ENCODE measurements around the gene OIT3. TPM values are rescaled to one million over a fixed set of nuclear protein-coding genes. Genes with fewer than 3 reads are reported as not detected.

OIT3 gene
- total RNA-seq, 1 experiment from 2014 or later, result not detected

DNA sequence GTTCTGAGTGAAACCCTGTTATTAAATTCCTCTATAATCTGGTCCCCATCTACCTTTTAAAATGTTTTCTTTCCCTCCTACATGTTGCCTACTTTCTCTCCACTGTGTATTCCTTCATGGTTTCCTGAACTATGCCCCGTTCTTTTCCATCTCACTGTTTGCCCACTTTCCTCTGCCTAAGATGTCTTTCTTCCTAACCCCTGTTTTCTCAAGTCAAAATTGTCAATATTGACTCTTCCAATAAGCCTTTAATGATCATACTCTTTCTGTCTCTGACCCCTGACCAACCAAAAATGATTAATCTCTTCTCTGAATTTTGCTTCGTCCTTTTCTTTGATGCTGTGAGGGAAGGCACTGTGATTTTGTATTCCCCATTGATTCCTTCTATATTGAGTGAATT, 30.6 kb upstream of the OIT3 start:
- TF ChIP-seq, protein P1, sequence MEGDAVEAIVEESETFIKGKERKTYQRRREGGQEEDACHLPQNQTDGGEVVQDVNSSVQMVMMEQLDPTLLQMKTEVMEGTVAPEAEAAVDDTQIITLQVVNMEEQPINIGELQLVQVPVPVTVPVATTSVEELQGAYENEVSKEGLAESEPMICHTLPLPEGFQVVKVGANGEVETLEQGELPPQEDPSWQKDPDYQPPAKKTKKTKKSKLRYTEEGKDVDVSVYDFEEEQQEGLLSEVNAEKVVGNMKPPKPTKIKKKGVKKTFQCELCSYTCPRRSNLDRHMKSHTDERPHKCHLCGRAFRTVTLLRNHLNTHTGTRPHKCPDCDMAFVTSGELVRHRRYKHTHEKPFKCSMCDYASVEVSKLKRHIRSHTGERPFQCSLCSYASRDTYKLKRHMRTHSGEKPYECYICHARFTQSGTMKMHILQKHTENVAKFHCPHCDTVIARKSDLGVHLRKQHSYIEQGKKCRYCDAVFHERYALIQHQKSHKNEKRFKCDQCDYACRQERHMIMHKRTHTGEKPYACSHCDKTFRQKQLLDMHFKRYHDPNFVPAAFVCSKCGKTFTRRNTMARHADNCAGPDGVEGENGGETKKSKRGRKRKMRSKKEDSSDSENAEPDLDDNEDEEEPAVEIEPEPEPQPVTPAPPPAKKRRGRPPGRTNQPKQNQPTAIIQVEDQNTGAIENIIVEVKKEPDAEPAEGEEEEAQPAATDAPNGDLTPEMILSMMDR (IDR thresholded peaks at IDR 0.05), result no peak
- TF ChIP-seq TCF7L2 (IDR thresholded peaks at IDR 0.05; ENCODE audit: low read depth, low read length) (no peak), POLR2AphosphoS5 (IDR thresholded peaks at IDR 0.05; ENCODE audit: low read depth, low read length) (no peak), SIN3A (IDR thresholded peaks at IDR 0.05; ENCODE audit: borderline replicate concordance, insufficient read depth, low read depth, low read length) (no peak)
- TF ChIP-seq, protein P2, sequence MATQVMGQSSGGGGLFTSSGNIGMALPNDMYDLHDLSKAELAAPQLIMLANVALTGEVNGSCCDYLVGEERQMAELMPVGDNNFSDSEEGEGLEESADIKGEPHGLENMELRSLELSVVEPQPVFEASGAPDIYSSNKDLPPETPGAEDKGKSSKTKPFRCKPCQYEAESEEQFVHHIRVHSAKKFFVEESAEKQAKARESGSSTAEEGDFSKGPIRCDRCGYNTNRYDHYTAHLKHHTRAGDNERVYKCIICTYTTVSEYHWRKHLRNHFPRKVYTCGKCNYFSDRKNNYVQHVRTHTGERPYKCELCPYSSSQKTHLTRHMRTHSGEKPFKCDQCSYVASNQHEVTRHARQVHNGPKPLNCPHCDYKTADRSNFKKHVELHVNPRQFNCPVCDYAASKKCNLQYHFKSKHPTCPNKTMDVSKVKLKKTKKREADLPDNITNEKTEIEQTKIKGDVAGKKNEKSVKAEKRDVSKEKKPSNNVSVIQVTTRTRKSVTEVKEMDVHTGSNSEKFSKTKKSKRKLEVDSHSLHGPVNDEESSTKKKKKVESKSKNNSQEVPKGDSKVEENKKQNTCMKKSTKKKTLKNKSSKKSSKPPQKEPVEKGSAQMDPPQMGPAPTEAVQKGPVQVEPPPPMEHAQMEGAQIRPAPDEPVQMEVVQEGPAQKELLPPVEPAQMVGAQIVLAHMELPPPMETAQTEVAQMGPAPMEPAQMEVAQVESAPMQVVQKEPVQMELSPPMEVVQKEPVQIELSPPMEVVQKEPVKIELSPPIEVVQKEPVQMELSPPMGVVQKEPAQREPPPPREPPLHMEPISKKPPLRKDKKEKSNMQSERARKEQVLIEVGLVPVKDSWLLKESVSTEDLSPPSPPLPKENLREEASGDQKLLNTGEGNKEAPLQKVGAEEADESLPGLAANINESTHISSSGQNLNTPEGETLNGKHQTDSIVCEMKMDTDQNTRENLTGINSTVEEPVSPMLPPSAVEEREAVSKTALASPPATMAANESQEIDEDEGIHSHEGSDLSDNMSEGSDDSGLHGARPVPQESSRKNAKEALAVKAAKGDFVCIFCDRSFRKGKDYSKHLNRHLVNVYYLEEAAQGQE (IDR thresholded peaks at IDR 0.05; ENCODE audit: insufficient read depth in 1 of 2, low read depth in 2 of 2, low read length in 1 of 2), result no peak
- H3K4me1 ChIP-seq (ENCODE audit: control insufficient read depth, insufficient read depth, low read length), result no peaks in the 10 kb centered on the region
- intact Hi-C loops (cut with micrococcal nuclease; ENCODE audit: unreplicated experiment), result no loop called here
- POLR2A ChIA-PET, result no interaction called here
- H3K27ac ChIP-seq (ENCODE audit: low read length), result no peak overlapping the region
- H3K36me3 ChIP-seq (ENCODE audit: control insufficient read depth, insufficient read depth, low read length), result no peaks in the 10 kb centered on the region
- ATAC-seq (no peak), DNase-seq (ENCODE audit: low read depth, low spot score) (no peak)
- in situ Hi-C loops (cut with HindIII; ENCODE audit: low pct_unique_long_range_greater_than_20kb, low sequenced_read_pairs), result no loop called here
- no TSS peak for BruUV-seq (replicated peaks)
- no peaks in the 10 kb centered on the region for H3K9me3 ChIP-seq (ENCODE audit: control insufficient read depth, insufficient read depth, low read depth, low read length)
- no peak overlapping the region for H3K4me3 ChIP-seq (ENCODE audit: low read depth in 2 of 2, low read length in 2 of 2)
- CTCF ChIA-PET, result no interaction called here
- no peaks in the 10 kb centered on the region for H3K27me3 ChIP-seq (ENCODE audit: control insufficient read depth, insufficient read depth, low read length)

DNA sequence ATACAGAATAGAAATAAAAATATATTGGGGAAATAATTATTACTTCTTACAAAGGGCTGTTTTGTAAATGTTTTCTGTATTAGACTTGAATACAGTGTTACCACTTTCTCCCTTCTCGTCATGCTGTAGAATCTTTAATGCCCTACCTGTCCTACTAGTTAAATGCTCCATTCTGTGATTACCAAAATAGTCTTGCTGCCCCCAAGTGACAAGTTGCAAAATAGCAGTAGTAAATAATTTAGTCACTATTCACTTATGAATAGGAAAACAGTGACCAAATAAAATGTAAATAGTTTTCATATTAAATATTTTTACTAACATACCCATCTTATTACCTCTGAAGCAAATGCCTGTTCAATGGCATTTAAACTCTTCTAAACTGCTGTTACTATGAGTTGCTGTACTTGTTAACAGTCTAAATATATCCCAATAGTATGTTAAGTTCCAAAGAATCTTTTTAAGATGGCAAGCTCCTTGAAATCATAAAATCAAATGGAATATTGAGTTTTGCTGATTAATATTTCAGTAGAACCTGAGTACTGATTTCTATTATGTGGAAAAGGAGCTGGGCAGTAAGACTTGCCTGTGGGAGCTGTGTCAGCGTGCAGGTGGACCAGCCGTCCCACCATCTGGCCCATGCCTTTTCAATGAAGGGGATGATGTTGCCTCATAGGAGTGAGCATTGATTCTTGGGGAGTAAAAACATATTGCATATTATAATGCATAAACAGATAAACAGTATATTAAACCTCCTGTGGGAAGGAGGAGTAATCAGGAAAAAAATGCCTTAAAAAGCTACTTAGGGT, 18.1 kb upstream of the OIT3 start:
- 0 out of 2 replicates have a peak, but pooled peaks have one; percentile 58 for ATAC-seq
- H3K9me3 ChIP-seq (ENCODE audit: control insufficient read depth, insufficient read depth, low read depth, low read length), result no peaks in the 10 kb centered on the region; the same call in 1 of the 2 replicates
- intact Hi-C loops (cut with micrococcal nuclease; ENCODE audit: unreplicated experiment) (loop anchor here (2.0 kb wide), 1 partner anchor 511 kb away; no protein-coding TSS in a partner anchor), in situ Hi-C loops (cut with HindIII; ENCODE audit: low pct_unique_long_range_greater_than_20kb, low sequenced_read_pairs) (no loop called here)
- H3K36me3 ChIP-seq (ENCODE audit: control insufficient read depth, insufficient read depth, low read length), result no peaks in the 10 kb centered on the region
- ChIA-PET CTCF (interaction anchor here (1.0 kb wide), 1 partner anchor 511 kb away, joined by 5 read pairs; no protein-coding TSS in a partner anchor), POLR2A (no interaction called here)
- no TSS peak for BruUV-seq (replicated peaks)
- no peaks in the 10 kb centered on the region for H3K27me3 ChIP-seq (ENCODE audit: control insufficient read depth, insufficient read depth, low read length)
- DNase-seq (ENCODE audit: low read depth, low spot score), result peak; percentile 24
- H3K4me1 ChIP-seq (ENCODE audit: control insufficient read depth, insufficient read depth, low read length), result no peaks in the 10 kb centered on the region
- no peak overlapping the region for H3K4me3 ChIP-seq (ENCODE audit: low read depth in 2 of 2, low read length in 2 of 2)
- no peak for TF ChIP-seq POLR2AphosphoS5 (IDR thresholded peaks at IDR 0.05; ENCODE audit: low read depth, low read length)
- TF ChIP-seq, protein P1 (IDR thresholded peaks at IDR 0.05), result peak; percentile 81; the same call in 1 of the 2 replicates
- H3K27ac ChIP-seq (ENCODE audit: low read length), result no peak overlapping the region
